Measurements from ENCODE around the gene ADGRL1.
A peak's percentile ranks its signal among the peaks of the same experiment; 100 is the strongest.
"Not testable (repeated sequence)": the region's sequence is repeated elsewhere in the genome, so short reads cannot be mapped to it uniquely, and the experiment has no call there.

The ADGRL1 gene

DNA sequence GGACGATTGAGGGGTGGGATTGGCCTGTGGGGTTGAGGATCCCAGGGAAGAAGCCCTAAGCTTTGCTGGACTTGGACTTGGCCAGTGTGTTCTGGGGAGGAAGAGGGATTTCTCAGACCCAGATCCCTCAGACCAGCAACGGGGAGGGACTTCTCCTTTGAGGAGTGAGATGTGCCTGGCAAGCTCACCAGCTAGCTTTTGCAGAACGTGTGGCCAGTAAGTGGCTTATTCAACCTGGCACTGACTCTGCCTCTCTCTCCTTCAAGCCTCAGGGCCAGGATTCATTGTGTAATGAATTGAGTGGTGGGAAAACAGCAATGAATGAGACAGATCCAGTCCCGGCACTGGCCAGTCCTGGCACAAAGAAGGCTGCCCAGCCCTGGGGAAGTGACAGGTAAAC, 11.9 kb upstream of the ADGRL1 start:
- not testable (repeated sequence) for DNase-seq

DNA sequence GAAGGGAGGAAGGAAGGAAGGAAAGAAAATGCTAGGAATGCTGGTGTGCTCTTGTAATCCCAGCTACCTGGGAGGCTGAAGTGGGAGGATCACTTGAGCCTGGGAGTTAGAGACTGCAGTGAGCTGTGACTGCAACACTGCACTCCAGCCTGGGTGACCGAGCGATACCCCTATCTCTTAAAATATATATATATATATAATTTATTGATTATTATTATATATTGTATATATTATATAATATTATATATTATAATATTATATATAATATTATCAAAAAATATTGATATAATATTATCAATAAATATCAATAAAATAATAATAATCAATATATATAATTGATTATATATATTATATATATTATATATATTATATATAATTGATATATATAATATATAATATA, 8.6 kb upstream of the ADGRL1 start:
- DNase-seq = no peak

DNA sequence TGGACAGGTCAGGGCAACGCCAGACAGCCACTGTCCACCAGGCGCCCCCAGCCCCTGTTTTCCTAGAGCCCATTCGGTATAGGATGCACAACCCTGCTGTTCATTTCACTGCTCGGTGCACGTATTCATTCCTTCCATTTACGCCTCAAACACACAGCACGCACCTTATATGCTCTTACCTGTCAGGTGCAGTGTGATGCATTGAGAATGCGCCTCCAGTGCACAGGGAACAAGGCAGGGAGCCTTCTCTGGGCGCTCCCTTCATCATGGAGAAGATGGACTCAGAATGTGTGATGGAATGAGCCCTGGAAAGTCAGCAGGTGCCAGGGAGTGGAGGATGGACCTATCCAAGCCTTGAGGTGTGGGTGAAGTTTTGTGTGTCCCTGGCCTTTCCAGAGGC, 4.2 kb upstream of the ADGRL1 start:
- DNase-seq = not testable (repeated sequence)

DNA sequence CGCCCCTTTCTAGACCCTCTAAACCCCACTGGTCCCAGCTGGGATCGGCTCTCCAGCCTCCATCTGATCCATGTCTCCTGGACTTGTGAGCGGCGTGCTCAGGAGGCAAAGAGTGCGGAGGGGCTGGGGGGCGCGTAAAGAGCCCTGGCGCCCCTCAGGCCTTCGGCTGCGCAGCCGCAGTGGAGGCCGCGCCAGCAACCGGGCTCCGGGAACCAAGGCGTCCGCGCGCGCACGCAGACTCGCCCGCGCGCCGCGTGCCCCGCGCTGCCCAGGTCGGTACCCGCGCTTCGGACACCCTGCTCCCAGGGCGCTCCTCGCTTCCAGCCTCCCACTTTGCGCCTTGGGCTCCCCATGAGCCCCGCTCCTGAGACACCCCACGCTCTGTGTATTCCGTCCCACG, 3.4 kb upstream of the ADGRL1 start:
- not testable (repeated sequence) for DNase-seq

DNA sequence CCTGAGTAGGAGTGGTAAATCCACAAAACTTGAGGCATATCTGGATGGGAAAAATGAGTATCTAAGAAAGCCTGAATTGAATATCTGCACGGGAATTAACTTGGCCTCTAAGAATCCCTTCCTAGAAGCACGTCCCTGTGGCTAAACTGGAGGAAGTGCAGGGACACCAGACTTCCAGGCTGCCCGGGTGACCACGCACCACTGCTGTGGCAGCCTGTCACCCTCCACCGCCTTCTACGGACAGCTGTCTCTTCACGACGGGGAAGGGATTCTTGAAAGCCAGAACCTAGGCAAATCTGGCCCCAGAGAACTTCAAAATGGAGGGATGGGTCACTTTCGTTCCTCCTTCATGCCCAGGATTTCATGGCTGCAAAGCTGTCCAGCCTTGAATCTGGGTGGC, 2.5 kb upstream of the ADGRL1 start:
- DNase-seq = not testable (repeated sequence)

DNA sequence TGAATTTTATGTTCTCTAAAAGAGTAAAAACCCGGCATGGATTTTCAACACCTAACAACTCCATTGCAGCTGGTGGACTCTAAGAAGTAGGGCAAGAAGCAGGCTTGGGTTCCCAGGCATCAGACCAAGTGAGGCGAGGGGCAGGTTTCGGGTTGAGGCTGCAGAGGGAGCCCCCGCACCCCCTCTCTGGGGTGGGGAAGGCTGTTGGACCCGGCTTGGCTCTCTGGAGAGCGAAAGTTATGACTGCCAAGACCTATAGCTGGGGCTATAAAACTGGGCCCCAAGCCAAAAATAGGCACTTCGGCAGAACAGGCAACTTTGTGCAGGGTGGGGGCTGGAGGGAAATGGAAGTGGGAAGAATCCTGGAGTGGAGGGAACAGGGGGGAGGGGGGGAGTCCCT, 1.8 kb upstream of the ADGRL1 start:
- not testable (repeated sequence) for DNase-seq

DNA sequence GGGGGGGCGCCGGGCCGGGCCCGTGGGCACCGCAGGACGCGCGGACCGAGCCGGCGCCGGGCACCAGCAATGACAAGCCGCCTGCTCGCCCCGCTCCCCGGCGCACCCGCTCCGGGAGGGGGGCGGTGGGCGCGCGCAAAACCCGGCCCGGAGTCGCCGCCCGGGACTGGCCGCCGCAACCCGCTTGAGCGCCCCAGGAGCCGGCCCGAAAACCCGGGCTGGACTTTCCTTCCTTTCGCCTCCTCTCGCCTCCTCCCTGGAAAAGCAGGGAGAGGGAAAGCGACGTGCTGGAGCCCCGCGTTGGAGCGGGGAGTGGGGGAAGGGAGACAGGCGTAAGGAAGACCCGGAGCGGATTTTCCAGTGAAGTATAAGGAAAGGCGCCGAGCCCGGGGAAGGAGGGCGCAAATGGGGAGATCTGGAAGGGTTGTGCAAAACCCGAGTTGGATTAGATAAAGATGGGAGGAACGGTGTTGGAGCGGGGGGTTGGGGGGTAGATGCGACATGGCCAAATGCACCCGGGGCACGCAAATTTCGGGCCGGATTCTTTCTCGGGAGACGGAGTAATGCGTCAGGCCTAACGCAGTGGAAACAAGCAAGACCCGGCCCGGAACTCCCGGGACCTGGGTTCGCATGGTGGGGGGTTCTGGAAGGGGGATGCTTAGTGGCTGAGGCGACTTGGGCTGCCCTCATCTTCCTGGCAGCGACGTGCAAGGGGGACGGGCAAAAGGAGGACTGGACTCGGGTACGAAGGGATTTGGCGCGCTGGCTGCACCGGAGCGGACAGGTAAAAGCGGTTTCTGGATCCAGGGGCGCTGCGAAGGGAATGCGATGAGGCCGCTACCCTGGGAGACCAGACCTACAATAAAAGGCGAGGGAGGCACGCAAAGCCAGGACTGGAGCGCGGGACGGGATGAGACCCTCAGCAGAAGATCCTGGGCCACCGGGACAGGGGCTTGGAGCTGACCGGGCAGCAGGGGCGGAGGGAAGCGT, 1.1 kb upstream of the ADGRL1 start:
- peak; percentile 92 to 93 for DNase-seq

DNA sequence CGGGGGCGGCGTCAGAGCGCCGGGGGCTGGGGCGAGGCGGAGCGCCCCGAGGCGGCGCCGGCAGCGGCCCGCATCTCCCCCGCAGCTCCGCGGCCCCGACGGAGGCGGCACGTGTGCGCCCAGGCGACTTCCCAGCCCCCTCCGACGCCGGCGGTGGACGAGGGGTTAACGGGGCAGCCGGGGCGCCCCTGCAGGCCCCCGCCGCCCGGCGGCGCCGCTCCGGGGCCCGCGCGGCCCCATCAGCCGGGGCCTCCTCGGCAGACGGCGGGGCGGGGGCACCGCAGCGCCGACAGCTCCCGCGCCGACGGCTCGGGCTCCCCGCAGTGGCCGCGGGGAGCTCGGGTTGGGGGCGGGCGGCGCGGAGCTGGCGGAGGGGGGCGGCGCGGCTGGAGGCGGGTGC, 339 bp upstream of the ADGRL1 start:
- DNase-seq = peak in 1 of 2 experiments; percentile 35

DNA sequence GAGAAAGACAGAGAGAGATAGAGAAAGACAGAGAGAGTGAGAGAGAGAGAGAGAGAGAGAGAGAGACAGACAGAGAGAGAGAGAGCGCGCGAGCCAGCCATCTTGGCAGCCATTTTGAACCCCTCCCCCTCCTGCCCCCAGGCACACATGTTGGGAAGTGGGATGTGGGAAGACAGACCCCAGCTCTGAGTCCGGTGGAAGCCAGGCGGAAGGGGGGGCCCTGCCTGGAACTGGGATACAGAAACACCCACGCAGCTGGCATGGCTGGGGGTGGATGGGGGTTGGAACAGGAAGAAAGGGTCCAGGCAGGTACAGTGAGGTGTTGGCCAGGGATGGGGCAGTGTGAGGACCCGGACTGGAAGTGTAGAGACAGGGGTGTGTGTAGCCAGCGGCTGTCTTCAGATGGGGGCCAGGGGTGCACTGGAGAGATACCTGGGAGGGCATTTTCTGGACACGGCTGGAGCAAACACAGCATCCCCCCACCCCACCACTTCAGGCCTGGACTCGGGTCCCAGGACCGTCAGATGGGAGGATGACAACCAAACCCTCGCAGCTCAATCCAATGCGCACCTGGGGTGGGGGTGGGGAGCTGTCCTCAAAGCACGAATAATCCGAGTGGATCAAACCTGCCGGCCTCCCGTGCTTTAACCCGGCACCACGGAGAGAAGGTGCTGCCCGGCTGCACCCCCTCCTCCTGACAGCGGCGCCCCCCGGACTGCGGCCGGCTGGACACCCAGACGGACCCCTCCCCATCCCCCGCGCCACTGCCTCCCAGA, 1.1 kb downstream of the ADGRL1 start:
- DNase-seq = not testable (repeated sequence)

DNA sequence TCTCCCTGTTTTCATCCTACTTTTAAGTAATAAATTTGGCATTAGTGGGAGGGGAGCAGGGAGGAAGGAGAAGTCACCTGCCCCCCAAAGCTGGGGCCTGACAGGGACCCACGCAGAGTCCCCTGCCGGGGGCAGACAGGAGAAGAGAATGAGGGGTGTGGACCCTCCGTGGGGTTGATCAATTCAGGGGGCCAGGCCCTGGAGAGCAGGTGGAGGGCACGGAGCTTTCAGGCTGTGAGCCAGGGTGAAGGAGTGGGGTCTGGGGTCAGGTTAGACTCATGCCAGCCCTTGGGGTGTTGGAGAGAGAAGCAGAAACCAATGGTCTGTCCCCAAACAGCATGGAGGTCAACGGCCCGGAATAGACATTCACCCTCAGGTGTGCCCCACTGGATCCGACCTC, 1.8 kb downstream of the ADGRL1 start:
- not testable (repeated sequence) for DNase-seq

DNA sequence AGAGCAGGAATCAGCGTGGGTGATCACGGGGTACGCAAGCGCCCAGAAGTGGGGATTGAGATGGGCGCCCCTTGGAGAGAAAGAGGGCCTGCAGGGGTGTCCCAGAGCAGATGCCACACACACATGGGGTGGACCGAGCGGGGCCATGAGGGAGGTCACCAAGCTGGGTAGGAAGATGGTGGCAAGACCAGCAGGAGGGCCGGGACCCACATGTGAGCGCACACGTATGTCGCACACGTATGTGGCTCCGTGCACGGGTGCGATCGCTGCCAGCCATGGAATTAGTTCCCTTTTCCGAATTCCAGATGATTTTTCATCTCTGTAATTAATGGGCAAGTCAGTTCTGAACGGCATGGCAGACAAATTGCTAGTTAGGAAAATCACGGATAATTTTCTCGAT, 2.2 kb downstream of the ADGRL1 start:
- not testable (repeated sequence) for DNase-seq

DNA sequence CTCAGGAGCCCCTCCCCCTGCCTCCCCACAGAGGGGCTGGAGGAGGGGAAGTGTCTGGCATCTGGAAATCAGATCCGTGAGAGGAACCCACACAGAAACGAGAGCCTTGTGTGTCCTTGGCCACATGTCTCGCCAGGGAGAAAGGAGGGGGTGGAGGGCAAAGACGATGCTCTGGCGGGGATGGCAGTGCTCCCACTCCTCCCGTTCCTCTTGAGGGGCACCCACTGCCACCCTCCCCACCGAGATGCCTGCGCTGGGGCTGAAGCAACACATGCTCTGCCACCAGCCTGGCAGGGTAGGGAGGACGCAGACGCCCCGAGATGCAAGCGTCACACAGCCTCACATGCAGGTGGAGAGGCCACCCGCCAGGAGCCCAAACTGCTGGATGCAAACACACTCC, 2.8 kb downstream of the ADGRL1 start:
- no peak for DNase-seq

DNA sequence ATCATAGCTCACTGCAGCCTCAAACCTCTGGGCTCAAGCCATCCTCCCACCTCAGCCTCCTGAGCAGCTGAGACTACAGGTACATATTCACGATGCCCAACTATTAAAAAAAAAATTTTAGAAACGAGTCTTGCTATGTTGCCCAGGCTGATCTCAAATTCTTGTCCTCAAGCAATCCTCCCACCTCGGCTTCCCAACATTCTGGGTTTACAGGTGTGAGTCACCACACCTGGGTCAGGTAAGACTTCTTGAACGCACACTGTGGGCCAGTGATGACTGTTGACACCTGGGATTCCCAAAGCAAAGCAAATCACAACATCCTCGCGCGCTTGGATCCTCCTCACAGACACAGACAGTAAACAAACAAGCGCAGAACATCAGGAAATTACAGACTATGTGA, 4.5 kb downstream of the ADGRL1 start:
- DNase-seq = not testable (repeated sequence)

DNA sequence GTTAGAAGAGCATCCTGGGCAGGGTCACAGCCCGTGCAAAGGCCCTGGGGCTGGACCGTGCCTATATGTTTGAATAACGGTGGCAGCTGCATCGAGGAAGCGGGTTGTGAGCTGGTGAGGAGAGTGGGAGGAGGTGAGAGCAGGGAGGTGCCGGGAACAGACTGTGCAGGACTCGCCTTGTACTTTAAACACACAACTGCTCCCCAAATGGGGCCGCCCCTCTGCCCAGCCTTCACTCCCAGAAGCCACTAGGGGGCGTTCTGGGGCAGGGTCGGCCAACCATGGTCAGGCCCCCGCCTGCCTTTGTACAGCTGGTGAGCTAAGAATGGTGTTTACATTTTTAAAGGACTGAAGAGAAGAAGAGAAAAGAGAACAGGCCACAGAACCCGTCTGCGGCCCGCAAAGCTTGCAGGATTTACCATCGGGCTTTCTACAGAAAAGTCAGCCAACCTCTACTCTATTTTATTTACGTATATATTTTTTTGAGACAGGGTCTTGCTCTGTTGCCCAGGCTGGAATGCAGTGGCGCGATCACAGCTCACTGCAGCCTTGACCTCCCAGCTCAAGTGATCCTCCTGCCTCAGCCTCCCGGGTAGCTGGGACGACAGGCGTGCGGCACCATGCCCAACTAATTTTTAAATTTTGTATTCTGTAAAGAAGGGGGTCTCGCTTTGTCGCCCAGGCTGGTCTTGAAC, 5.7 kb downstream of the ADGRL1 start:
- peak; percentile 78 for DNase-seq

DNA sequence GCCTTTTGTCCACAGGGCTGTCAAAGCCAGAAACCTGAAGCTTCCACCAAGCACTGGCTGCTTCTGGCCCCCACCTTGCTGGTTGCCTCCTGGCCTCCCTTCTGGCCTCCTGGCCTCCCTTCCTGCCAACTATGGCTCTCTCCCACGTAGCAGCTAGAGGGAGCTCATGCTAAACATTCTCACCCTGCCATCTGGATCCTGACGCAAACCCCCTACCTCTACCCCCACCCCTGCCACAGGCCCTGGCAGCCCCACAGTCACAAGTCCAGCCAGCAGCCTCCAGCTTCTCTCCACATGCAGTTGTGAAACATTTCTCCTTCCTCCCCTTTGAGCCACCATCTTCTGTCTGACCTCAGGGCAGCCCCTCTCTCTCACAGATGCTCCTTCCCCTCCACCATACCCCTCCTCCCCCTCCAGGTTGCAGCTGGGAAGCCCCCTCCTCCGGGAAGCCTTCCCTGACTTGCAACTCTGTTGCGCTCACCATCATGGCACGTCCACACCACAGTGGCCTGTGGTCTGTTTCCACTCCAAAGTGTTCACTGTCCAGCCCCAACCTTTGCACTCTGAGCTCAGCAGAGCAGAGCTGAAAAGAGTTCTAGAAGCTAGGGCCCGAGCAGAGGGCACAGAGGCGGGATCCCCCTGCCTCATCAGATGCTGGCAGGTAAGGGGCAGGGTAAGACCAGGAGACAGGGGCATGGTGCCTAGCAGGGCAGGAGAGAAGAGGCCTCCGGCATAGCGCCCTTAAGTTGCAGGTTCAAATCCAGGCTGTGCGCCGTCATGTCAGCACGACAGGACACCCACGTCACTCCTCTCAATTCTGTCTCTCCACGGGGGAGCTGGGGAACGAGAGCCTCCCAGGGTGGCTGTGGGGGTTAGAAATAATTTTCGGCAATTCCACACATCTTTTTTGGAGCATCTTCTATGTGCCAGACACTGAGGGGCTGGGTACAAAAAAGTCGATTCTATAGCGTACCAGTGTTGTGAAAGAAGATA, 7.3 kb downstream of the ADGRL1 start:
- DNase-seq = no peak

DNA sequence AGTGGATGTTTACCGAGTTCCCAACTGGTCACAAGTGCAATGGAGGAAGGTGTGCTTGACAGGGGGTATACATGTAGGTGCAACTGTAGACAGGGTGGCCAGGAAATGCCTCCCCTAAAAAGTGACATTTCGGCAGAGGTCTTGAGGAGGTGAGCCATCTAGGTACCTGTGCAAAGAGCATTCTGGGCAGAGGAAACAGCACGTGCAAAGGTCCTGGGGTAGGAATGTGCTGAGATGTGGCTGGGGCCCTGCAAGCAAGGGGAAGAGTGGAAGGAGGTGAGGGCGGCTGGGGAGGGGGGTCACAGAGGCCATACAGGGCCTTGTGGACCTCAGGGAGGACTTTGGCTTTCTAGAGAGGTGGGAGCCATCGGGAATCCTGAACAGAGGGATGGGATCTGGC, 8.1 kb downstream of the ADGRL1 start:
- no peak for DNase-seq

DNA sequence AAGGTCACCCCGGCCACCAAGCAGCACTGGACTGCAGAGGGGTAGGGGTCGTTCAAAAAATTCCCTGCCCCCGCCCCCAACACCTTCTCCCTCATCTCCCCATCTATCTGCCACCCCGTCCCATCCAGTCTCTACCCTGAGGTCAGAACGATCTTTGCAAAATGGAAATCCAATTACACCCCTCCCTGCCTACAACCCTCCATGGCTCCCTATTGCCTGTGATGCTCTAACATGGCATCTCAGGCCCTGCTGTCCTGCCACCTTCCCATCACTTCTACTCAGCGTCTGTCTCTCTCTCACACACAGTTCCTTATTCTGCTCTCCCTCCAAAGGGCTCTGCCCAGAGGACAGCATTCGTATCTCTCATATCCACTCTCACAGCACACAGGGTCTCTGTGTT, 8.7 kb downstream of the ADGRL1 start:
- DNase-seq = not testable (repeated sequence)

DNA sequence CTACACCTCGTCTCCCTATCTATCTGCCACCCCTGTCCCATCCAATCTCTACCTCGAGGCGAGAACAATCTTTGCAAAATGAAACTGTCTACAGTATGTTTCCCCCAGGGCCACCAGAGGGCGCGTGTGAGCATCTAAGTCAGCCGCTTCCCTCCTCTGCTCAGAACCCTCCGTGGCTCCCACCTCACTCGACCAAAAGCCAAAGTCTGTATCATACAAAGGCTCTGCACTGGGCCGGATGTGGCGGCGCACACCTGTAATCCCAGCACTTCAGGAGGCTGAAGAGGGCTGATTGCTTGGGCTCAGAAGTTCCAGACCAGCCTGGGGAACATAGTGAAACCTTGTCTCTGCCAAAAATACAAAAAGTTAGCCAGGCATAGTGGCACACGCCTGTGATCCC, 9.9 kb downstream of the ADGRL1 start:
- peak; percentile 86 to 87 for DNase-seq

DNA sequence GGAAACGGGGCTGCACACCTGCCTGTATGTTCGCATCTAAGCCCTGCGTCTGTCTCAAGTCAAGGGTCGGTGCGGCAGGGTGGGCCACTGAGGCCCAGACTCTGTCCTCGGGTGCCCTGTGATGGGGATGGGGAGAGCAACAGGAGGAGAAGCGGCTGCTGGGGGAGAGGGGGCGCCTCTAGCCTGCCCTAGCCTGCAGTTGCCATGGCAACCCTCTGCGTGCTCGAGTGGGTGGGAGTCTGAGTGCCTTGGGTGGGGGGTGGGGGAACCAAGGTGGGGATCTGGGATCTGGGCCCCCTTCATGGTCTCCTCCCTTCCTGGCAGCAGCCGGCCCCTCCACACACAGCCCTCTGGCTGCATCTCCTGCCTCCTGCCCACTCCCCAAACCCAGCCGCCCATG, 10.8 kb downstream of the ADGRL1 start:
- not testable (repeated sequence) for DNase-seq

DNA sequence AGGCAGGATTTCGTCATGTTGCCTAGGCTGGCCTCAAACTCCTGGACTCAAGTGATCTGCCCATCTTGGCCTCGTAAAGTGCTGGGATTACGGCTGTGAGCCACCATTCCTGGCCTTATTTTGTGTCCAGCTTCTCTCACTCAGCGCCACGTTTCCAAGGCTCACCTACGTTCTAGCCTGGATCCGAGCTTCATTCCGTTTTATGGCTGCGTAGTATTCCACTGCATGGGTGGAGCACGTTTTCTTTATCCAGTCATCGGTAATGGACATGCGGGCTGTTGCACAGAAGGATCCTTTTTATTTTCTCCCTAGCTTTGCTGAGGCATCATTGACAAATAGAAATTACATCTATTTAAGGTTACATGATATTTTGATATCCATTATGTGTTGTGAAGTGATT, 16.6 kb downstream of the ADGRL1 start:
- no peak for DNase-seq

DNA sequence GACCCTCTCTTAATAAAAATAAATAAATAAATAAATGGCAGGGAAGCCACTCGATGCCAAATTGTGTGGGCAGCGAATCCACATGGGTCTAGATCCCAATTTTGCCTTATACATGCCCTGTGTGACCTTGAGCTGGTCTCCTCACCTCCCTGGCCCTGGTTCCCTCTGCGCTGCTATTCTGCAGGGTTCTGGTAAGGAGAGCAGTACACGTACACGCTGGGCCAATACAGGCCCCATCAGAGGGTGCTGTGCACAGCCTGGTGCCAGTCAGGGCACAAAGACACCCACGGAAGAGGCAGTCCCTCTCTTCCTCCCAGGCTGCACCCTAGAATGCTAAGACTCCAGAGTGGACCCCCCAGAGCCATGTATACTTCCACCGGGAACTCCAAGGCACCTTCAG, 17.9 kb downstream of the ADGRL1 start:
- DNase-seq = not testable (repeated sequence)

DNA sequence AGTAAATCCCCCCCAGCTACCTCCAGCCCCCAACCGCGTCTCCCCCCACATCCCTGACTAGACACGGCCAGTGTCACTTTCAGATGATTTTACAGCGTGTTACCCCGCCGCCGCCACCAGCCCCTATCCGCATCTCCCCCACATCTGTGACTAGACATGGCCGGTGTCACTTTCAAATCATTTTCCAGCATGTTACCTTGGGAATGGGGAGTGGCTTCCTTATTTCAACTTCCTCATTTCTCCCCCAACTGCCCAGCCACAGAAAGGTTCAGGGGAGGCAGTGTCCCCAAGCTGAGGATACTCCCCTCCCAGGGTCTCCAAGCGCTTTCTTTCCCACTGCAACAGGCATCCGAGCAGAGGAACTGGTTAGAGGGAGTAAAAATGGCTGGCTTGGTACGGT, 18.4 kb downstream of the ADGRL1 start:
- no peak for DNase-seq

Data from activated T-cell treated with anti-CD3 and anti-CD28 coated beads, Interleukin-2, amount 50 U/mL, for 48 hours (primary cell).